Thoracic aorta (tissue), 2 donors: ENCODE results near the gene SLC16A12. TPM values are rescaled to one million over a fixed set of nuclear protein-coding genes. Genes with fewer than 3 reads are reported as not detected.

Experiments used
- ATAC-seq: fragments of 150-250 bp; one replicate; pipeline ENCODE4 v1.8.0; 2017; ENCODE audit warnings: low read depth; ENCODE audit not compliant: insufficient number of reproducible peaks, low FRiP score
- DNase-seq: peaks from one replicate; pipeline ENCODE4 v3.0.0-alpha.2; 2020; ENCODE audit warnings: low spot score
- H3K27ac ChIP-seq, 2 donors: fragments of 200-600 bp; sonication (generic); 1 replicate in 1 of 2; 2 replicates in 1 of 2; pipeline ENCODE4 v1.5.1; 2016; ENCODE audit warnings: mild to moderate bottlenecking in 2 of 2, moderate library complexity in 2 of 2
- H3K27me3 ChIP-seq: fragments of 200-600 bp; sonication (generic); replicated peaks from 2 replicates; pipeline ENCODE4 v1.6.0; 2016; ENCODE audit warnings: mild to moderate bottlenecking; ENCODE audit not compliant: insufficient read depth
- H3K36me3 ChIP-seq: fragments of 200-600 bp; sonication (generic); one replicate; pipeline ENCODE4 v1.5.1; 2016
- H3K4me1 ChIP-seq, 2 donors: fragments of 200-600 bp; sonication (generic); 1 replicate in 1 of 2; 2 replicates in 1 of 2; pipeline versions ENCODE4 v1.5.1 to v1.6.0; 2016; ENCODE audit warnings: low read depth in 2 of 2, mild to moderate bottlenecking in 1 of 2; ENCODE audit not compliant: control insufficient read depth in 1 of 2
- H3K4me3 ChIP-seq: fragments of 200-600 bp; sonication (generic); 2 replicates; pipeline ENCODE4 v1.5.1; 2016; ENCODE audit warnings: mild to moderate bottlenecking
- H3K9me3 ChIP-seq: fragments of 200-600 bp; sonication (generic); 2 replicates; pipeline ENCODE4 v1.5.1; 2016
- CTCF ChIP-seq: fragments of 200-600 bp; sonication (generic); IDR thresholded peaks from one replicate; pipeline ENCODE4 v1.5.1; 2019; ENCODE audit warnings: antibody characterized with exemption
- total RNA-seq, 2 donors: library from RNA; depleted of rRNA; stranded (reverse); fragments of >200 nt; gene quantifications; one replicate each; pipeline versions ENCODE4 v1.1.0 to v1.2.3, GENCODE V29; 2016

SLC16A12 gene
- total RNA-seq, 2 donors from 2014 or later = 1.2 to 1.5 TPM

- DNase-seq (no peak), ATAC-seq (no peak)
- TF ChIP-seq CTCF = peak; percentile 35
- Histone ChIP-seq H3K27me3 (no peaks in the 10 kb centered on the region), H3K36me3 (no peaks in the 10 kb centered on the region), H3K27ac (no peak overlapping the region), H3K9me3 (no peaks in the 10 kb centered on the region), H3K4me3 (no peak overlapping the region), H3K4me1 (peaks cover 10 to 17% of the 10 kb centered on the region in 2 donors)
These were observed 146.1 kb downstream of the SLC16A12 start for GRCh38 chr10:89389254-89389653.

GRCh38 chr10:89388806-89389205 lies 146.6 kb downstream of the SLC16A12 start:
- Histone ChIP-seq H3K9me3 (no peaks in the 10 kb centered on the region), H3K36me3 (no peaks in the 10 kb centered on the region), H3K27me3 (no peaks in the 10 kb centered on the region), H3K4me3 (no peak overlapping the region), H3K4me1 (peaks cover 7 to 12% of the 10 kb centered on the region in 2 donors), H3K27ac (no peak overlapping the region)
- ATAC-seq = no peak
- no peak for TF ChIP-seq CTCF
- no peak for DNase-seq

GRCh38 chr10:89384474-89385340 lies 150.7 kb downstream of the SLC16A12 start:
- no peak for TF ChIP-seq CTCF

GRCh38 chr10:89382757-89383156 lies 152.6 kb downstream of the SLC16A12 start:
- no peak overlapping the region for H3K4me3 ChIP-seq
- ATAC-seq (no peak), DNase-seq (no peak)
- H3K27ac ChIP-seq = no peak overlapping the region
- TF ChIP-seq CTCF = no peak
- no peaks in the 10 kb centered on the region for H3K27me3 ChIP-seq
- H3K36me3 ChIP-seq = no peaks in the 10 kb centered on the region
- H3K4me1 ChIP-seq = no peaks in the 10 kb centered on the region
- H3K9me3 ChIP-seq = no peaks in the 10 kb centered on the region

More at GRCh38 chr10:89384474-89385340, 150.7 kb downstream of the SLC16A12 start:
- ATAC-seq = no peak
- Histone ChIP-seq H3K4me3 (no peak overlapping the region), H3K27ac (no peak overlapping the region), H3K36me3 (no peaks in the 10 kb centered on the region), H3K27me3 (no peaks in the 10 kb centered on the region), H3K9me3 (no peaks in the 10 kb centered on the region), H3K4me1 (no peaks in the 10 kb centered on the region)
- DNase-seq = no peak

Other genes with a start within 250 kb of the SLC16A12 start
- 10 to 100 TPM in 1 of 2 donors, 1 to 10 TPM in 1; 5.9 to 17.1 TPM for gene IFIT2, start 233.5 kb downstream of the SLC16A12 start, total RNA-seq
- 10 to 100 TPM in 1 of 2 donors, 1 to 10 TPM in 1; 9.6 to 22.7 TPM for gene IFIT3, start 207.6 kb downstream of the SLC16A12 start, total RNA-seq
- not detected for gene IFIT1B, start 157.5 kb downstream of the SLC16A12 start, total RNA-seq
- 10 to 100 TPM in 1 of 2 donors, 1 to 10 TPM in 1; 9.0 to 44.3 TPM for gene IFIT1, start 143.0 kb downstream of the SLC16A12 start, total RNA-seq
- 10 to 100 TPM; 19.5 to 24.8 TPM for gene IFIT5, start 121.0 kb downstream of the SLC16A12 start, total RNA-seq
- 1 to 10 TPM in 1 of 2 donors, under 1 TPM in 1; 0.95 to 5.5 TPM for gene PANK1, start 109.6 kb upstream of the SLC16A12 start, total RNA-seq
- gene KIF20B, start 166.0 kb upstream of the SLC16A12 start, total RNA-seq = 1 to 10 TPM; 2.0 to 9.9 TPM